ENCODE results near the gene NHSL1.

DNA sequence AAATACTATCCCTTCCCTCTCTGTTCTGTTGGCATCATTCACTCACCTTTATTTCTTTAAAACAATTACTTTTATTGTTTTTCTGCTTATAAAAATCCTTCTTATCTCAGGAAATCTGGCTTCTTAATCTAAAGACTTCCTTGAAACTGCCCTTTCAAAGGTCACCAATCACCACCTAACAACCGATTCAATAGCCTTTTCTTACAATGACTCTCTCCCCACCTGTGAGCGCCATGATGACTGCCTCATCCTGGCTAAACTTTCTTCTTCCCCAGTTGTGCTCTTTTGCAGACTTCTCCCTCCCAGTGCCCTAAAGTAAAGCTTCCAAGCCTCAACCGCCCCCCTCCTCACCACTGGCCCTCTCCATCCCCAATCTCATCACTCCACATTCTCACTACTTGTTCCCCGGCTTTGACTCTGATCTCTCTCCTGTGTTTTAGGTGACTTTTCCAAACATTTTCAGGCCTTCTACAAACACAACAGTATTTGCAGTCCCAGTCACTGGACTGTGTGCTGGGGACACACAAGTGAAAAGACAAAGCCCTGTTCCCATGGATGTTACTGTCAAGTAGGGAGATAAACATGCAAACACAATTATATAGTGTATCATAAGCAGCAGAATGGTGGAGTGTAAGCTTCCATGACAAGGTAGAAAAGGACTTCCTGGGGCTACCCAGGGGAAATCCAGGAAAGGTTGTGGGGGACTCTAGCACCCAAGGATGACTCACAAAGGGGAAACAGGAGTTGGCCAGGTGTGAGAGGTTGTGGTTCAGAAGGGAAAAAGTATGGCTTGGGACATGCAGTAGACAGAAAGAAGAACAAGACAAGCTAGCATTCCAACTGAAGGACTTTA, 12.8 kb downstream of the NHSL1 start:
- TF ChIP-seq, protein P1, sequence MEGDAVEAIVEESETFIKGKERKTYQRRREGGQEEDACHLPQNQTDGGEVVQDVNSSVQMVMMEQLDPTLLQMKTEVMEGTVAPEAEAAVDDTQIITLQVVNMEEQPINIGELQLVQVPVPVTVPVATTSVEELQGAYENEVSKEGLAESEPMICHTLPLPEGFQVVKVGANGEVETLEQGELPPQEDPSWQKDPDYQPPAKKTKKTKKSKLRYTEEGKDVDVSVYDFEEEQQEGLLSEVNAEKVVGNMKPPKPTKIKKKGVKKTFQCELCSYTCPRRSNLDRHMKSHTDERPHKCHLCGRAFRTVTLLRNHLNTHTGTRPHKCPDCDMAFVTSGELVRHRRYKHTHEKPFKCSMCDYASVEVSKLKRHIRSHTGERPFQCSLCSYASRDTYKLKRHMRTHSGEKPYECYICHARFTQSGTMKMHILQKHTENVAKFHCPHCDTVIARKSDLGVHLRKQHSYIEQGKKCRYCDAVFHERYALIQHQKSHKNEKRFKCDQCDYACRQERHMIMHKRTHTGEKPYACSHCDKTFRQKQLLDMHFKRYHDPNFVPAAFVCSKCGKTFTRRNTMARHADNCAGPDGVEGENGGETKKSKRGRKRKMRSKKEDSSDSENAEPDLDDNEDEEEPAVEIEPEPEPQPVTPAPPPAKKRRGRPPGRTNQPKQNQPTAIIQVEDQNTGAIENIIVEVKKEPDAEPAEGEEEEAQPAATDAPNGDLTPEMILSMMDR (conservative IDR thresholded peaks at IDR 0.05; ENCODE audit: low read length): no peak
- TF ChIP-seq EZH2phosphoT487 (IDR thresholded peaks at IDR 0.05; ENCODE audit: borderline replicate concordance, low read depth, low read length): no peak
